ENCODE data around the gene TSPAN5.

DNA sequence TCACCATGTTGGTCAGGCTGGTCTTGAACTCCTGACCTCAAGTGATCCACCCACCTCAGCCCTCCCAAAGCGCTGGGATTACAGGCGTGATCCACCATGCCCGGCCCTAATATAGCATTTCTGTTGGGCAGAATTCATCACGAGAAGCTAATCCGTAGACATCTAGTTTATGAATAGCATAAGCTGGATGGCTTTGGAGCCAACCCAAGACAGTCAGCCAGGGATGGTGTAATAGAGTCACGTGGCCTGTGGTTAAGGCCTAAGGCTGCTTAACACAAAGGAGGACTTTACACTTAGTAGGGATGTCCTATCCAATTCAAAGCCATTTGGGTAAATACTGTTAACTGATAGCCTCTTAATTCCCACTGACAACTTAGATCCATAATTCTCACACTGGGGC is 223.6 kb downstream of the TSPAN5 start:
- TF ChIP-seq EZH2 (IDR thresholded peaks at IDR 0.05; ENCODE audit: low read length, unreplicated experiment), result no peak
- TF ChIP-seq, protein P1, sequence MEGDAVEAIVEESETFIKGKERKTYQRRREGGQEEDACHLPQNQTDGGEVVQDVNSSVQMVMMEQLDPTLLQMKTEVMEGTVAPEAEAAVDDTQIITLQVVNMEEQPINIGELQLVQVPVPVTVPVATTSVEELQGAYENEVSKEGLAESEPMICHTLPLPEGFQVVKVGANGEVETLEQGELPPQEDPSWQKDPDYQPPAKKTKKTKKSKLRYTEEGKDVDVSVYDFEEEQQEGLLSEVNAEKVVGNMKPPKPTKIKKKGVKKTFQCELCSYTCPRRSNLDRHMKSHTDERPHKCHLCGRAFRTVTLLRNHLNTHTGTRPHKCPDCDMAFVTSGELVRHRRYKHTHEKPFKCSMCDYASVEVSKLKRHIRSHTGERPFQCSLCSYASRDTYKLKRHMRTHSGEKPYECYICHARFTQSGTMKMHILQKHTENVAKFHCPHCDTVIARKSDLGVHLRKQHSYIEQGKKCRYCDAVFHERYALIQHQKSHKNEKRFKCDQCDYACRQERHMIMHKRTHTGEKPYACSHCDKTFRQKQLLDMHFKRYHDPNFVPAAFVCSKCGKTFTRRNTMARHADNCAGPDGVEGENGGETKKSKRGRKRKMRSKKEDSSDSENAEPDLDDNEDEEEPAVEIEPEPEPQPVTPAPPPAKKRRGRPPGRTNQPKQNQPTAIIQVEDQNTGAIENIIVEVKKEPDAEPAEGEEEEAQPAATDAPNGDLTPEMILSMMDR (conservative IDR thresholded peaks at IDR 0.05; ENCODE audit: low read depth, low read length), result no peak
